Posterior cingulate gyrus (tissue), 11 donors: ENCODE data around the gene PLAGL1.
"Not testable (repeated sequence)": the region's sequence is repeated elsewhere in the genome, so short reads cannot be mapped to it uniquely, and the experiment has no call there.

Source experiments
- DNase-seq, 10 donors: peaks; one replicate each; pipeline versions ENCODE4 v3.0.0 to v3.0.0-alpha.2; 2020 to 2021; ENCODE audit warnings: mixed read lengths in 3 of 10
- intact Hi-C: fragments of 100-400 bp; cut with DNase I; formaldehyde crosslinking; loops from one replicate; pipeline ENCODE4 v1.15.1; 2023

PLAGL1 gene

DNA sequence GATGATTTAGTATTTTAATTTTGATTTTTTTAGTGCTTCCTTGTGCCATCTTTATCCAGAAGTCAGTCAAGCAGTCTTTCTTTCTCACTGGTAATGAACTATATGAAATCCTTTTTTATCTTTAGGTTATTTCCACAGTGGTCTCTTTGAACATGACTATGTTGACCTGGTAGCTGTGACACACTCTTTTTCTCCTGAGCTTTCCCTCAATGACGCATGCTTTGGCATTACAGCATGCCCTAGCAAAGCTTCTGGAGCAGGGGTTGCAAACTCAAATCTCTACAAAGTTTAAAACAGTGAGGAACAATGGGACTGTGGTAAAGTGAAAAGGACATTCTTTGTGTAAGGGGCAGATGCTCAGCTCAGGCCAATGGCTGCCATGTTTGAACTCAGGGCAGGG lies 4.5 kb upstream of the PLAGL1 start:
- intact Hi-C loops, result no loop called here

DNA sequence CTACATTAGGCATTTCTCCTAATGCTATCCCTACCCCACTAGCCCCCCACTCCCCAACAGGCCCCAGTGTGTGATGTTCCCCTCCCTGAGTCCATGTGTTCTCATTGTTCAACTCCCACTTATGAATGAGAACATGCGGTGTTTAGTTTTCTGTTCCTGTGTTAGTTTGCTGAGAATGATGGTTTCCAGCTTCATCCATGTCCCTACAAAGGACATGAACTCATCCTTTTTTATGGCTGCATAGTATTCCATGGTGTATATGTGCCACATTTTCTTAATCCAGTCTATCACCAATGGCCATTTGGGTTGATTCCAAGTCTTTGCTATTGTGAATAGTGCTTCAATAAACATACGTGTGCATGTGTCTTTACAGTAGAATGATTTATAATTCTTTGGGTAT lies 1.6 kb upstream of the PLAGL1 start:
- DNase-seq, intact Hi-C loops: not testable (repeated sequence)

More for the DNA sequence above, 4.5 kb upstream of the PLAGL1 start:
- DNase-seq, result no peak

GRCh38 chr6:144008846-144009245 lies 787 bp upstream of the PLAGL1 start:
- intact Hi-C loops, result no loop called here

GRCh38 chr6:144007478-144008119 lies 460 bp downstream of the PLAGL1 start:
- intact Hi-C loops, result no loop called here
- DNase-seq, result no peak

More at GRCh38 chr6:144008846-144009245, 787 bp upstream of the PLAGL1 start:
- DNase-seq, result no peak

DNA sequence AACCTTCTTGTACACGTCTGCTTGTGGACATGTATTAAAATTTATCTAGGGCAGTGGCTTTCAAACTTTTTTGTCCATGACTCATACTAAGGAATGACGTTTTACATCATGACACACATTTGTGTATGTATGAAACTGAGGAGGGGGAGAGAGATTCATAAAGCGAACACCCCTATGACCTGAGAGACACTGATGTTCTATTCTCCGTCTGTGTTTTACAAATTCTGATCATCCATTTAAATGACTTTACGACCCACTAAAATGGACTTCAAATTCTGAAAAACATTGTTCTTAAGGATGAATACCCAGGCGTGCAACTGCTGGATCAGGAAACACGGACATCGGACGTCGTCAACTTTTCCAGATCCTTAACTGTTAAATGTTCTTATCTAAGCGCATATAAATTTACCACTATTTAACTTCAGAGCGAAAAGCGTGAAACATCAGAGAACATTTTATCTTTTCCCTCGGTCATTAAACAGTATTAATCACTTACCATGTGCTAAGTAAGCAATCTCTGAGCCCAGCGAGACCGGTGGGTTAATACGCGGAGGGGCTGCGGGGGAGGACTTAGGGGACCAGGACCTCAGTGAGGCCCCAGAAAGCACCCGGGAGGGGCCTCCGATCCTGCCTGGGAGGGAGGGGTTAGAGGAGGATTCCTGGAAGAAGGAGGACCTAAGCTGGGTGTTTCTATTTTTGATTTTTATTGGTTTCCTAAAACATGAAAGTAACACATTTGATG lies 1.2 kb downstream of the PLAGL1 start:
- intact Hi-C loops, result no loop called here

GRCh38 chr6:143999406-143999805 lies 8.7 kb downstream of the PLAGL1 start:
- no peak for DNase-seq
- intact Hi-C loops, result no loop called here

More for the DNA sequence above, 1.2 kb downstream of the PLAGL1 start:
- DNase-seq, result no peak

- DNase-seq, result no peak
- intact Hi-C loops, result no loop called here
These were observed 9.4 kb downstream of the PLAGL1 start for GRCh38 chr6:143998686-143999085.

- intact Hi-C loops, result no loop called here
- no peak for DNase-seq
These were observed 14.0 kb downstream of the PLAGL1 start for GRCh38 chr6:143993965-143994646.

- intact Hi-C loops, result no loop called here
- no peak for DNase-seq
These were observed 15.8 kb downstream of the PLAGL1 start for GRCh38 chr6:143992285-143992684.

GRCh38 chr6:143986463-143987065 lies 21.5 kb downstream of the PLAGL1 start:
- intact Hi-C loops, result no loop called here

DNA sequence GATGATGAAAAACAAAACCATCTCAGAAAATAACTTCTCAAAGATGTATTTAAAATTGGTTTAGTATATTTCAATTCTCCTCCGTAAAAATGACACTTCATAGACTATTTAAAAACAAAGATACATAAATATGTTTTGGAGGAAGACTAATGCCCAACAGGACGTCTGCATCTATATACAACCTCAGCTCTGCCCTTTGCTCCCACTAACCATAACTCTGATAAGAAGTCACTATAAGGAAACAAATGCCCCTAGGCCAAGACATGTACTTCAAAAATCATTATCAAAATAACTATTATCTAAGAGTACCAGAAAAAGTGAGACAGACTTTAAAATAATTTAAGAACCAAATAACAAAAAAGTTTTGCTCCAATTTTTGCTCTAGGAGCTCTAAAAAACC lies 23.4 kb downstream of the PLAGL1 start:
- intact Hi-C loops, result no loop called here
- DNase-seq, result no peak

More at GRCh38 chr6:143986463-143987065, 21.5 kb downstream of the PLAGL1 start:
- no peak for DNase-seq

DNA sequence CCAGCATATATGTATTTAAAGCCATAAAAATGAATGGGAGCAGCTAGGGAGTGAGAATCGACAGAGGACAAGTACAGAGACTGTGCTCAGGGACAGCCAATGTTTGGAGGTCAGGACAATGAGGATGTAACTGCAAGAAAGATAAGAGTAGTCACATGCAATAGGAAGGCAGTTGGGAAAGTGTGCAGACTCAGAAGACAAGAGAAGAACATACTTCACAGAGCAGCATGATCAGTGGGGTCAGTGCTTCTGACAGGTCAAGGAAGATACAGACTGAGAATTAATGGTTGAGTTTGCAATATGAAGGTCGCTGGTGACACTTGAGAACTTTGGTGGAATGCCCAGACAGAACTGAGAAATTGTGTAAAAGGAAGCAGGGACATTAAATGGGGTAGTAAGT lies 25.1 kb downstream of the PLAGL1 start:
- intact Hi-C loops, result no loop called here
- DNase-seq, result no peak

DNA sequence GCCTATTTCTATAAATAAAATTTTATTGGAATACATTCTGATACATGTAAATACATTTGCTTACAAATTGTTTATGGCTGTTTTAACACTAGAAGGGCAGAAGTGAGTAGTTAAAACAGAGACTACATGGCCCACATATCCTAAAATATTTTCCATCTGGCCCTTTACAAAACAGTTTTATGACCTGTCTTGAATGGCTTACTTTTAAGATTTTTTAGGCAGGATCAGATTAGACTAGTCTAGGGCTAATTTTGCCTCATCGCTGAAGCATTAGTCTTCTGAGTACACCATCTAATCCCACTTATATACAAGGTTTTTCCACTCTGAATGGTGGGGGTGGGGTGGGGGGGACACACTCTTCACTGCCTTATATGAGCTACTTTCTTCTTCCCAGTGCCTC lies 27.1 kb downstream of the PLAGL1 start:
- intact Hi-C loops, result no loop called here
- DNase-seq, result no peak

DNA sequence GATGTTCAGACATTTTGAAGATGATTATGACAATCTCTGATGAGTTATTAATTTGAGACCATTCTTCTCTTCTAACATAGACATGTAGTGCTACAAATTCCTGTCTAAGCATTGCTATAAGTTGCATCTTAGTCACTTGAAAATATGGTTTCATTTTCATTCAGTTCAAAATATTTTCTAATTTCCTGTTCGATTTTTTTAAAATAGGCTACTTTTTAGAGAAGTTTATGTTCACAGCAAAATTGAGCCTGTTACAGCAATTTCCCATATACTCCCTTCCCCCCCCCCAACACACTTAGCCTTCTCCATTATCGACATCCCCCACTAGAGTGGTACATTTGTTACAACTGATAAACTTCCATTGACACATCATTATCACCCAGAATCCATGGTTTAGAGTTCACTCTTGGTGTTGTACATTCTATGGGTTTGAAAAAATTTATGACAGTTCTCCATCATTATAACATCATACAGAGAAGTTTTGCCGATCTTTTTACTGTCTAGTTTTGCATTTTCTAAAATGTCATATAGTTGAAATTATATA lies 31.2 kb downstream of the PLAGL1 start:
- intact Hi-C loops, result no loop called here
- DNase-seq, result no peak

DNA sequence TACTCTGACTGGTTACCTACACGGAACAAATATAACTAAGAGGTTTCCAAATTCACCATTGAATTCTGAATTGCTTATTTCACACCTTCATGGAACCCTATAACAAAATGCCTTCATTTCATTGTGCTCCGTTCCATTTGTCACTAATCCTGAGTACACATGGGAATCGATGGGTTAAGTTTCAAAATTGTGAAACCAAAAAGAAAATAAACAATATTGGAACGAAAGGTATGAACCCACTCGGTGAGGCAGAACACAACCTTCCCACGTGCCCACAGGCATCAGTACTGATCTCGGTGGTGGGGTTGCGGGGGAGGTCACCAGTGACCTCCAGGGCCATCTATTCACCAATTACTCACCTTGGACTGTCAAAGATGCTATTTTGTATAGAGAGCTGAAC lies 34.0 kb downstream of the PLAGL1 start:
- no peak for DNase-seq
- intact Hi-C loops, result no loop called here

DNA sequence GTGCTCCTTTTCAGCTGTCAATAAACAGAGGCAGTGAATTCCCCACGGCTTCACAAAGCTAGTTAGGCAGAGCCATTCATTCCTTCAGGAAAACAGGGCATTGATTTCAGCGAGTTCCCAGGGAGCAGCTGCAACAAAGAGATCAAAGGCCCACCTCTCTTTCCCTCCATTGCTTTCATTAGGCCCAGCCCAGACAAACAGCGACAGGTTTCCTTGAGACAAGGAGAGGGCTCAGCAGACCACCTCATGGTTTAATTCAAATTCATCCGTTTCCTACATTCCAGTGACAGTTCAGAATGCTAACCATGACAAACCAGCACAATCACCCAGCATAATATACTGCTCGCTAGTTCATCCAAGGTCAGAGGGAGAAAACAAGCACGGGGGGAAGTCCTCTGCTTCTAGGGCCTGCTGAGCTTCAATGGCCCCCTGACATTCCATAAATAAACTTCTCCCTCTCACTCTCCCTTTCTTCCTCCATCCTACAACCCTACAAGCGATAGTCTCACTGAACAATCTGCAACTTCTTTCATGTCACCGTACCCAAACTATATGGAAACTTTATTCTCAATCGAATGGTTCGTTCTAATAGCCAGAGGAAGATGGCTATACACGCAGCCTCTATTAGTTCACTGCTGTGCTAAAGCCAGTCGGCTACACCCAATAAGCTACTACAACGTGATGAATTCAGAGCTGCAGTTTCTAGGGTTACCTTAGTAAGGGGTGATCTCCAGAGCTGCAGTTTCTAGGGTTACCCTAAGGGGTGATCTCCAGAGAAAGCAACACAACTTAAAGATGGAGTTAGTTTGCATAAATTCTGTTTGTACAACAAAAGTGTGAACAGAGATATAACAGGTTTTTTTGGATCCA lies 34.7 kb downstream of the PLAGL1 start:
- no peak for DNase-seq
- intact Hi-C loops, result no loop called here

DNA sequence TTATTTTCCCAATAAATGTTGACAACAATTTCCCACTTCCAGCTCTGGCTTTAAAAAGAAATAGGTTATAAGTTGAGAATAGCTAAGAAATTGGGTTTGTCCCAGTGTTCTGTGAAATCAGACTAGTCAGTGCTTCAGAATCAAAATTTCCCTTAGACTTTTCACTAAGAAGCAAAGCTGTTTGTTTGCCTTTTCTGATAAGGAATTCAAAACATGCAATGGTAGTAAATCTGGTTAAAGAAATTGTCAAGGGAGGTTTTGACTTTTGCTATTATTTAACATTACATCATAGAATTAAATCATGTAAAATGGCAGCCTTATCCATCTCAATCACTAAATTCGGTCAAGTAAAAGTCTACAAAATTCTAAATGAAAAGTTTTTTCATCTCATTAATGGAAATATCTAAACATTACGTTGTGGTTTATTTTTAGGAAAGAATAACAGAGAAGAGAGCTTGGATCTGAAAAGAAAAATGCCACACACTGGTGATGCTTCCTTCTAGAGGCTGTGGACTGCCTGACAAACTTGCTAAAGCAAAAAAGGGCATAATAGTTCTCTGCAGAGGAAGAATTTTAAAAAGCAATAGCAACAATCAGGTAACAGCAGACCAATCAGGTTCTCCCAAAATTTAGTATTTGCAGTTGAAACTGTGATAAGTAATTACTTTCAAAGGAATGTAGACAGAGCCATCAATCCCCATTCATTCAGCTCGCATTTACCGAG lies 36.4 kb downstream of the PLAGL1 start:
- no peak for DNase-seq
- intact Hi-C loops, result no loop called here

GRCh38 chr6:143970456-143971218 lies 37.4 kb downstream of the PLAGL1 start:
- no peak for DNase-seq
- intact Hi-C loops, result no loop called here

DNA sequence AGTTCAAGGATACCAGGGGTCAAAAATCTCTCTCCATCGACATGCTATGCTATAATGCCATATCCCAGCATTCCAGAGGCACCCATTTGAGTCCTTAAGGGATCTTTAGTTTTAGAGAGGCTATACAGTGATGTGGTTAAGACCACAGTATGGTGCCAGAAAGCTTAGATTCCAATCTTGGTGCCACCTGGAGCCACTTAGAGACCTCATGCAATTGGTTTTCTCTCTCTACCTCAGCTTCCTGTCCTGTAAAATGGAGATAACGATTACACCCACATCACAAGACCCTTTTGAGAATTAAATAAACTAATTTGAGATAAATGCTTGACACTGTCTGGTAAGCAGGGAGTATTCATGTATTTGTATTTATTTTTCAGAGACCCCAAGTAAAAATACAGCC lies 39.0 kb downstream of the PLAGL1 start:
- no peak for DNase-seq
- intact Hi-C loops, result no loop called here
